Astrocyte (in vitro differentiated cells and primary cell): Measurements from ENCODE around the gene IBA57. TPM values are rescaled to one million over a fixed set of nuclear protein-coding genes. Genes with fewer than 3 reads are reported as not detected.

Experiments used
- DNase-seq: peaks from one replicate; pipeline ENCODE4 v3.0.0-alpha.2; 2010; ENCODE audit warnings: low read depth
- FAIRE-seq: peaks from 2 replicates; lab custom pipeline; 2011; peaks lifted over from hg19 to GRCh38; lab: Jason Lieb, UNC
- H2AFZ ChIP-seq: 2 replicates; pipeline ENCODE4 v1.6.0; 2012; ENCODE audit warnings: low read depth, low read length, inconsistent platforms
- H3K27ac ChIP-seq: 2 replicates; pipeline ENCODE4 v1.5.1; 2011; ENCODE audit warnings: low read depth, low read length, inconsistent platforms
- H3K27me3 ChIP-seq: 2 replicates; pipeline ENCODE4 v1.6.0; 2011; ENCODE audit warnings: low read length, inconsistent platforms; ENCODE audit not compliant: insufficient read depth
- H3K36me3 ChIP-seq: 2 replicates; pipeline ENCODE4 v1.5.1; 2011; ENCODE audit warnings: low read length, inconsistent platforms; ENCODE audit not compliant: insufficient read depth
- H3K4me1 ChIP-seq: 2 replicates; pipeline ENCODE4 v1.5.1; 2011; ENCODE audit warnings: low read length, inconsistent platforms; ENCODE audit not compliant: insufficient read depth
- H3K4me2 ChIP-seq: 2 replicates; pipeline ENCODE4 v1.6.0; 2012; ENCODE audit warnings: low read length, inconsistent platforms
- H3K4me3 ChIP-seq: 2 replicates; pipeline ENCODE4 v1.5.1; 2011; ENCODE audit warnings: low read depth, mild to moderate bottlenecking, low read length, inconsistent platforms; ENCODE audit not compliant: insufficient read depth
- H3K79me2 ChIP-seq: 2 replicates; pipeline ENCODE4 v1.6.0; 2012; ENCODE audit warnings: mild to moderate bottlenecking, low read length, inconsistent platforms; ENCODE audit not compliant: insufficient read depth
- H3K9ac ChIP-seq: 2 replicates; pipeline ENCODE4 v1.6.0; 2012; ENCODE audit warnings: mild to moderate bottlenecking, low read length, inconsistent platforms
- H3K9me3 ChIP-seq: 2 replicates; pipeline ENCODE4 v1.5.1; 2012; ENCODE audit warnings: low read depth, mild to moderate bottlenecking, low read length, inconsistent platforms; ENCODE audit not compliant: insufficient read depth
- H4K20me1 ChIP-seq: 2 replicates; pipeline ENCODE4 v1.6.0; 2012; ENCODE audit warnings: low read length, inconsistent platforms; ENCODE audit not compliant: insufficient read depth
- H3K27ac Mint-ChIP-seq: one replicate; pipeline ENCODE4 v1.8.0; 2021; ENCODE audit warnings: mild to moderate bottlenecking, mixed read lengths; ENCODE audit not compliant: unreplicated experiment
- H3K27me3 Mint-ChIP-seq: one replicate; pipeline ENCODE4 v1.8.0; 2021; ENCODE audit warnings: low read depth, mixed read lengths; ENCODE audit not compliant: unreplicated experiment
- H3K36me3 Mint-ChIP-seq: one replicate; pipeline ENCODE4 v1.8.0; 2021; ENCODE audit warnings: low read depth, mixed read lengths; ENCODE audit not compliant: unreplicated experiment
- H3K4me1 Mint-ChIP-seq: one replicate; pipeline ENCODE4 v1.8.0; 2021; ENCODE audit warnings: low read depth, mixed read lengths; ENCODE audit not compliant: unreplicated experiment
- H3K4me3 Mint-ChIP-seq: one replicate; pipeline ENCODE4 v1.8.0; 2021; ENCODE audit warnings: mild to moderate bottlenecking, moderate library complexity, mixed read lengths; ENCODE audit not compliant: unreplicated experiment
- H3K9me3 Mint-ChIP-seq: one replicate; pipeline ENCODE4 v1.8.0; 2021; ENCODE audit warnings: mild to moderate bottlenecking, mixed read lengths; ENCODE audit not compliant: unreplicated experiment
- EZH2 ChIP-seq: IDR thresholded peaks from 2 replicates; pipeline ENCODE4 v1.6.1; 2012; ENCODE audit warnings: mild to moderate bottlenecking, low read length, inconsistent platforms; ENCODE audit not compliant: insufficient read depth
- total RNA-seq: library from RNA; stranded (reverse); gene quantifications from 2 replicates; pipeline ENCODE4 v1.2.1, GENCODE V29; 2021
- TF ChIP-seq, protein P1 (sequence below): IDR thresholded peaks from 2 replicates; pipeline ENCODE4 v1.5.1; 2011; ENCODE audit warnings: low read depth, mild to moderate bottlenecking, inconsistent platforms, low read length, moderate library complexity; ENCODE audit not compliant: insufficient read depth

IBA57 gene
- total RNA-seq, 1 donor from 2014 or later, result 4.9 TPM

DNA sequence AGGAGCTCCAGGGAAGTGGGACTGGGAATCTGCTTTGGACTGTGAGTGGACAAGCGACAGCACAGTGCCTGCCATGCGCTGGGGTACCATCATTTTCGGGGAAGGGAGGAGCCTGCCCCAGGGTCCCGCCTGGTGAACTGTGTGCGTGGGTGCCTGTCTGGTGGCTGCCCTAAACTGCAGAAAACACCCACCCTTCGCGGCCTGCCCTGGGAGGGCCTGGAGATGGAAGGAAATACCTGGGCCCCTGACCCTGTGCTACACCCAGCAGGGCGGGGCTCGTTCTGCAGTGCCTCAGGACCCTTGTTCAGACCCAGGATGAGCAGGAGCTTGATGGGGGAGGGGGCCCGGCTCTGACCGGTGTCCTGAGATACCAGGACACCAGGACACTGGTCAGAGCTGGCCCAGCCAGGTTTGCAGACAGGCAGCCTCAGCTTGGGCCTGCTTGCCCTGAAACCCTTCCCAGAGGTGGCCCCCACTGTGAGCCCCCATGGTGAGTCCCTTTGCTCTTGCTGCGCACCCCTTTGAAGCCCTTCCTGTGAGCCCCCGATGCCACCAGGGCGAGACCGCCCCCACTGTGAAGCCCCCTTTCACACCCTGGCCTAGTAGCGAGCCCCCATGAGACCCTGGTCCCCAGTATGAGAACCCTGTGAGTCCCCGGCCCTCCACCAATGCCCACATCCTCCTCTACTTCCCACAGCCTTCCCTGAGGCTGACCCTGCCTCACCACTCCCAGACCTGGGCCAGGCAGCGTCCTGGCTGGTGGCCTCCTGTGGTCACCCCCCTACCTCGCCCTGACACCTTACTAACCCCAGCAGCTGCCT lies 13.3 kb upstream of the IBA57 start:
- H3K4me3 Mint-ChIP-seq, result no peak overlapping the region
- no peak overlapping the region for H3K4me3 ChIP-seq
- no peak for TF ChIP-seq EZH2
- TF ChIP-seq, protein P1, sequence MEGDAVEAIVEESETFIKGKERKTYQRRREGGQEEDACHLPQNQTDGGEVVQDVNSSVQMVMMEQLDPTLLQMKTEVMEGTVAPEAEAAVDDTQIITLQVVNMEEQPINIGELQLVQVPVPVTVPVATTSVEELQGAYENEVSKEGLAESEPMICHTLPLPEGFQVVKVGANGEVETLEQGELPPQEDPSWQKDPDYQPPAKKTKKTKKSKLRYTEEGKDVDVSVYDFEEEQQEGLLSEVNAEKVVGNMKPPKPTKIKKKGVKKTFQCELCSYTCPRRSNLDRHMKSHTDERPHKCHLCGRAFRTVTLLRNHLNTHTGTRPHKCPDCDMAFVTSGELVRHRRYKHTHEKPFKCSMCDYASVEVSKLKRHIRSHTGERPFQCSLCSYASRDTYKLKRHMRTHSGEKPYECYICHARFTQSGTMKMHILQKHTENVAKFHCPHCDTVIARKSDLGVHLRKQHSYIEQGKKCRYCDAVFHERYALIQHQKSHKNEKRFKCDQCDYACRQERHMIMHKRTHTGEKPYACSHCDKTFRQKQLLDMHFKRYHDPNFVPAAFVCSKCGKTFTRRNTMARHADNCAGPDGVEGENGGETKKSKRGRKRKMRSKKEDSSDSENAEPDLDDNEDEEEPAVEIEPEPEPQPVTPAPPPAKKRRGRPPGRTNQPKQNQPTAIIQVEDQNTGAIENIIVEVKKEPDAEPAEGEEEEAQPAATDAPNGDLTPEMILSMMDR, result no peak

DNA sequence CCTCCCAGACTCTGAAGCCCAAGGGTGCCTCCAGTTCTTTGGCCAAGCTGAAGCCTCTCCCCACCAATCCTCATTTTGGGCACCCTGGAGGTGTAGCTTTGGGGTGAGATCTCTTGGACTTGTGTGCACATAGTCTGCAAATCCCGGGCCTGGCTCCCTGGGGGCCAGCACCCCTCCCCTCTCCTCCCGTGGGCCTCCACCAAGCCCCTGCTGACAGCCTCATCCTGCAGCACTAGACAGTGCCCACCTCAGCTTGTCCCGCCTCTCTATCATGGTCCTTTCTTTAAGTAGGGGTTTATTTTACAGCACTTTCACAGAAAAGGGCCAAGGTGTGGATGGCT lies 12.7 kb upstream of the IBA57 start:
- TF ChIP-seq, protein P1, result no peak
- TF ChIP-seq EZH2, result no peak
- Histone ChIP-seq H3K36me3 (peaks cover under 1% of the 10 kb centered on the region), H3K27ac (no peak overlapping the region), H3K4me3 (no peak overlapping the region), H2AFZ (no peak overlapping the region), H3K9ac (no peak overlapping the region), H3K27me3 (no peaks in the 10 kb centered on the region), H3K4me1 (peaks cover 22% of the 10 kb centered on the region), H3K9me3 (no peaks in the 10 kb centered on the region), H4K20me1 (peaks cover 30% of the 10 kb centered on the region), H3K4me2 (no peak overlapping the region), H3K79me2 (peaks cover 11% of the 10 kb centered on the region)
- Mint-ChIP-seq H3K27me3 (no peaks in the 10 kb centered on the region), H3K9me3 (no peaks in the 10 kb centered on the region), H3K4me3 (no peak overlapping the region), H3K27ac (no peak overlapping the region), H3K4me1 (peaks cover 2% of the 10 kb centered on the region), H3K36me3 (peaks cover 4% of the 10 kb centered on the region)
- no peak for FAIRE-seq
- DNase-seq, result no peak

More for the DNA sequence above, 13.3 kb upstream of the IBA57 start:
- Mint-ChIP-seq H3K27ac (peak overlapping the region; percentile 53), H3K9me3 (no peaks in the 10 kb centered on the region), H3K27me3 (no peaks in the 10 kb centered on the region), H3K36me3 (peaks cover 4% of the 10 kb centered on the region), H3K4me1 (peaks cover 2% of the 10 kb centered on the region)
- H3K4me2 ChIP-seq, result no peak overlapping the region
- H3K4me1 ChIP-seq, result peaks cover 22% of the 10 kb centered on the region
- H3K27me3 ChIP-seq, result no peaks in the 10 kb centered on the region
- no peak overlapping the region for H3K9ac ChIP-seq
- H3K36me3 ChIP-seq, result peaks cover 4% of the 10 kb centered on the region
- peaks cover 35% of the 10 kb centered on the region for H4K20me1 ChIP-seq
- H3K79me2 ChIP-seq, result peaks cover 16% of the 10 kb centered on the region
- H3K9me3 ChIP-seq, result no peaks in the 10 kb centered on the region
- H2AFZ ChIP-seq, result no peak overlapping the region
- DNase-seq (no peak), FAIRE-seq (no peak)
- no peak overlapping the region for H3K27ac ChIP-seq

DNA sequence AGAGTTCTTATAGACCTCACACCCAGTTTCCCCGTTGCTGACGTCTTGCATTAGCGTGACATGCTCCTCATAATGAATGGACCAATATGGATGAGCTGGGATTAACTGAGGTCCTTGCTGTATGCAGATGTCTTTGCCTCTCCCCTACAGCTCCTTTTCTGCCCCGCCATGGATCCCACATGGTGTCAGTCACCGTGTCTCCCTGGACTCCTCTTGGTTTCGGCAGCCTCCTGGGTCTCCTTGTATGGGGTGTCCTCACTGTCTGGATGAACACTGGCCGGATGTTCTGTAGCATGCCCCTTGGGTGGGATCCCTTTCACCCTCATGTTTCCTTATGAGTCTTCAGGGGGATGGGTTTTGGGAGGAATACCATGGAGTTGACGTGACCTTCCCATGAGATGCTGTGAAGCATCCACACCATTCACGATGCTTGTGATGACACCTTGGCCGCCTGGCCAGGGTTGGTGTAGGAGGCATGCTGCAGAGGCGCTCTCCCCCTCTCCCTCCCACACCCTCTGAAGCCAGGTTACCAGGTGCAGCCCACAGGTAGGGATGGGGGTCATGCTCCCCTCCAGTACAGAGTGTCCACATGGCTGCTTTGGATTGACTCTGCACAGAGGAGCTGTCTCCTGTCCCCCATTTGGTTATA lies 11.5 kb upstream of the IBA57 start:
- TF ChIP-seq EZH2, result no peak
- TF ChIP-seq, protein P1, result no peak
- H3K4me1 ChIP-seq, result peaks cover 20% of the 10 kb centered on the region
- no peak overlapping the region for H3K27ac Mint-ChIP-seq
- no peaks in the 10 kb centered on the region for H3K27me3 Mint-ChIP-seq
- no peak for DNase-seq
- H3K27me3 ChIP-seq, result peaks cover 7% of the 10 kb centered on the region
- H3K9me3 Mint-ChIP-seq, result no peaks in the 10 kb centered on the region
- no peak overlapping the region for H3K27ac ChIP-seq
- no peak overlapping the region for H3K9ac ChIP-seq
- no peaks in the 10 kb centered on the region for H3K36me3 ChIP-seq
- H3K4me1 Mint-ChIP-seq, result peaks cover 2% of the 10 kb centered on the region
- H3K4me3 Mint-ChIP-seq, result no peak overlapping the region
- H4K20me1 ChIP-seq, result peaks cover 22% of the 10 kb centered on the region
- H3K36me3 Mint-ChIP-seq, result peaks cover 4% of the 10 kb centered on the region
- H3K4me2 ChIP-seq, result no peak overlapping the region
- no peak overlapping the region for H2AFZ ChIP-seq
- FAIRE-seq, result no peak
- H3K9me3 ChIP-seq, result peaks cover 3% of the 10 kb centered on the region
- H3K79me2 ChIP-seq, result no peaks in the 10 kb centered on the region
- H3K4me3 ChIP-seq, result no peak overlapping the region
